Vagina (tissue), 2 donors: ENCODE measurements around the gene CDKN1A. TPM values are rescaled to one million over a fixed set of nuclear protein-coding genes. Genes with fewer than 3 reads are reported as not detected.

Experiments used
- DNase-seq, 2 donors: peaks; one replicate each; pipeline ENCODE4 v3.0.0-alpha.2; 2017; ENCODE audit errors: extremely low spot score in 2 of 2
- H3K27ac ChIP-seq: fragments of 200-600 bp; sonication (generic); one replicate; pipeline ENCODE4 v1.5.1; 2019
- H3K27me3 ChIP-seq: fragments of 200-600 bp; sonication (generic); one replicate; pipeline ENCODE4 v1.5.1; 2019
- H3K36me3 ChIP-seq, 2 donors: fragments of 200-600 bp; sonication (generic); one replicate each; pipeline ENCODE4 v1.5.1; 2017 to 2019
- H3K4me1 ChIP-seq: fragments of 200-600 bp; sonication (generic); one replicate; pipeline ENCODE4 v1.5.1; 2019
- H3K4me3 ChIP-seq, 2 donors: fragments of 200-600 bp; sonication (generic); 1 replicate in 1 of 2; 2 replicates in 1 of 2; pipeline ENCODE4 v1.5.1; 2016 to 2019
- H3K9me3 ChIP-seq: fragments of 200-600 bp; sonication (generic); one replicate; pipeline ENCODE4 v1.5.1; 2019
- POLR2A ChIP-seq, 2 donors: fragments of 450-650 bp; IDR thresholded peaks; one replicate each; pipeline ENCODE4 v1.6.1; 2017; ENCODE audit warnings: antibody characterized with exemption in 2 of 2, mild to moderate bottlenecking in 2 of 2, moderate library complexity in 2 of 2
- POLR2AphosphoS5 ChIP-seq, 2 donors: sonication (generic); formaldehyde crosslinking; IDR thresholded peaks; one replicate each; pipeline ENCODE4 v1.9.0; 2017; ENCODE audit warnings: antibody characterized with exemption in 2 of 2, mild to moderate bottlenecking in 2 of 2, low read depth in 1 of 2; ENCODE audit not compliant: insufficient read depth in 1 of 2
- intact Hi-C: fragments of 100-400 bp; cut with DNase I; formaldehyde crosslinking; loops from one replicate; pipeline ENCODE4 v1.15.1; 2023
- total RNA-seq: library from RNA; depleted of rRNA; stranded (reverse); fragments of >200 nt; gene quantifications from one replicate; pipeline ENCODE4 v1.2.3, GENCODE V29; 2016
- TF ChIP-seq, protein P1 (sequence below), 3 experiments: fragments of 450-650 bp in 2 of 3; fragments of 200-600 bp in 1 of 3; sonication (generic) in 1 of 3; IDR thresholded peaks; one replicate each; pipeline ENCODE4 v1.5.1; 2017 to 2019; ENCODE audit warnings: antibody characterized with exemption in 3 of 3, mild to moderate bottlenecking in 2 of 3, moderate library complexity in 2 of 3

The CDKN1A gene
- total RNA-seq, 1 donor from 2014 or later, result 169 TPM

DNA sequence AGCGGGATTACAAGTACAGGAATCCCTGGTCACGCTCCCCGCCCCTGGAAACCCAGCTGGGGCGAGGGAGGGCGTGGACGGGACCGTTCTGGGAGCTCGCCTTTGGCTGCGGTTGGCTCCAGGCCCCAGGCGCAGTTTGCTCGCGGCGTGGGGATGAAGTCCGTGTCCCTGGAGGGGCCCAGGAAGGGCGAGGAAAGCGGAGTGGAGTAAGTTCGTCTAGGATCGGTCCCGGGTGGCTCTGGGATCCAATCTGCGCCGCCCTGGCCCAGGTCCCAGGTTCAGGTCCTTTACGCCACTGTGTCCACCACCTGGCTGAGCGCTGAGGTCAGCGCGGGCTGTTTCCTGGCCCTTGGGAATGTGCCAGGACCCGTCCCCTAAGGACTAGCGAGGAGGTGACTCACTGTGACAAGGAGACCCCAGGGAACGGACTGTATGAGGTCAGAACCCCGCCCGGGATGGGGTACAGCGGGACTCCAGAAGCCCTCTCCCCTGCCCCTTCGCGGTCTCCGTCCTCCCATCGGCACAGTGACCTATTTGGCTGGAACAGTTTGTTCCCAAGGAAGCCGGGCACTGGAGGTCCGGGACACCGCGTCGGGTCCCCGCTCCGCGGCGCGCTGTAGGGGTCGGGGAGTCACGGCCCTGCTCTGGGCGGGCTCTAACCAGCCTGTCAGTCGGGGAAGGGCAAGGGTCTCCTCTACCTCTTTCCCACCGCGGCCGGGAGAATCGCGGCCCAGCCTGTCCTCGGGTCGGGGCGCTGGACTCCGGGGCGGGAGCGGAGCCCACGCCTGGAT is 724 bp downstream of the CDKN1A start:
- H3K27me3 ChIP-seq, result no peaks in the 10 kb centered on the region
- H3K36me3 ChIP-seq, result peaks cover 4 to 10% of the 10 kb centered on the region in 2 donors
- H3K9me3 ChIP-seq, result no peaks in the 10 kb centered on the region
- peak overlapping the region; percentile 99 for H3K27ac ChIP-seq
- TF ChIP-seq POLR2AphosphoS5 (IDR thresholded peaks at IDR 0.05; ENCODE audit: insufficient read depth in 1 of 2, low read depth in 1 of 2) (peak in 1 of 2 donors; percentile 87), POLR2A (IDR thresholded peaks at IDR 0.05) (no peak)
- peaks cover 65% of the 10 kb centered on the region for H3K4me1 ChIP-seq
- peak in 1 of 2 donors; percentile 93 for DNase-seq
- intact Hi-C loops, result loop anchor here (5.0 kb wide), 1 partner anchor 52 kb away; no protein-coding TSS in a partner anchor
- H3K4me3 ChIP-seq, result peak overlapping the region; percentile 78 to 83

DNA sequence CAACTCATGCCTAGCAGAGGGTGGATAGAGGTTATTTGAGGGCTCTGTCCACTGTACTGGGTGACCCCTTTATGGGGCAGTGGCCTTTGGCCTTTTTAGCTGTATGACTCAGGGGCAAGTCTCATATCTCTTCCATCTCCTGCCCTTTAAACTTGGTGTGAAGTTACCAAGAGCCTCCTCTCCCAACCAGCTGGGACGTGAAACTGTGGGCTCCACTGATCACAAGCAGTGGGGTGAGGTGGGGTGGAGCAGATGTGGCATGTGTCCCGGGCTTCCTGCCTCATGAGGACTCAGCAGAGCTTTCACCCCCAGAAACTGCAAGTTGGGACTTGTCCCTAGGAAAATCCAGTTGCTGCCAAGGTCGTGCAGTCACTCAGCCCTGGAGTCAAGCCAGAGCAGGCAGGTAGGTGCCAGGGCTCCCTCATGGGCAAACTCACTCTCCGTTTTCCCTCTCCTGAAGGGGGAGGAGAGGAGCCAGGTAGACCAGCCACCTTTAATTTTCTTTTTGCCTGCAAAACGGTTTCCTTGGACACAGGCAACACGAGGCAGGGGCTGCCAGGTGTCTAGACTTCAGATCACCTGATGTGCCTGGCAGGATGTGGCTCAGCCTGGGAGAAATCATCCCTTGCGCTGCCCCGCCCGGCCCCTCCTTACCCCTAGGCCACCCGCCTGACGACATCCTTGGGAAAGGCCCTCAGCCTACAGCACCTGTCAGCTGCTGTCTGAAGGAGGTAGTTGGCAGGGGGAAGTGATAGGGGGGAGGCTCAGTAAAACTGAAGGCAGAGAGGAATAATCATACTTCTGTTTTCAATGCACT is 4.0 kb downstream of the CDKN1A start:
- TF ChIP-seq POLR2AphosphoS5 (IDR thresholded peaks at IDR 0.05; ENCODE audit: insufficient read depth in 1 of 2, low read depth in 1 of 2) (peak in 1 of 2 donors; percentile 74), POLR2A (IDR thresholded peaks at IDR 0.05) (no peak)
- TF ChIP-seq, protein P1, sequence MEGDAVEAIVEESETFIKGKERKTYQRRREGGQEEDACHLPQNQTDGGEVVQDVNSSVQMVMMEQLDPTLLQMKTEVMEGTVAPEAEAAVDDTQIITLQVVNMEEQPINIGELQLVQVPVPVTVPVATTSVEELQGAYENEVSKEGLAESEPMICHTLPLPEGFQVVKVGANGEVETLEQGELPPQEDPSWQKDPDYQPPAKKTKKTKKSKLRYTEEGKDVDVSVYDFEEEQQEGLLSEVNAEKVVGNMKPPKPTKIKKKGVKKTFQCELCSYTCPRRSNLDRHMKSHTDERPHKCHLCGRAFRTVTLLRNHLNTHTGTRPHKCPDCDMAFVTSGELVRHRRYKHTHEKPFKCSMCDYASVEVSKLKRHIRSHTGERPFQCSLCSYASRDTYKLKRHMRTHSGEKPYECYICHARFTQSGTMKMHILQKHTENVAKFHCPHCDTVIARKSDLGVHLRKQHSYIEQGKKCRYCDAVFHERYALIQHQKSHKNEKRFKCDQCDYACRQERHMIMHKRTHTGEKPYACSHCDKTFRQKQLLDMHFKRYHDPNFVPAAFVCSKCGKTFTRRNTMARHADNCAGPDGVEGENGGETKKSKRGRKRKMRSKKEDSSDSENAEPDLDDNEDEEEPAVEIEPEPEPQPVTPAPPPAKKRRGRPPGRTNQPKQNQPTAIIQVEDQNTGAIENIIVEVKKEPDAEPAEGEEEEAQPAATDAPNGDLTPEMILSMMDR (IDR thresholded peaks at IDR 0.05), result no peak
- Histone ChIP-seq H3K36me3 (peaks cover 7 to 42% of the 10 kb centered on the region in 2 donors), H3K27ac (peak overlapping the region; percentile 99), H3K9me3 (no peaks in the 10 kb centered on the region), H3K4me1 (peaks cover 48% of the 10 kb centered on the region), H3K4me3 (no peak overlapping the region), H3K27me3 (no peaks in the 10 kb centered on the region)
- DNase-seq, result peak in 1 of 2 donors; percentile 95
- intact Hi-C loops, result loop anchor here (5.0 kb wide), 1 partner anchor 55 kb away; no protein-coding TSS in a partner anchor

GRCh38 chr6:36683145-36683655 is 4.7 kb downstream of the CDKN1A start:
- Histone ChIP-seq H3K36me3 (peaks cover 7 to 44% of the 10 kb centered on the region in 2 donors), H3K9me3 (no peaks in the 10 kb centered on the region), H3K27me3 (no peaks in the 10 kb centered on the region), H3K27ac (peak overlapping the region; percentile 99), H3K4me1 (peaks cover 41% of the 10 kb centered on the region), H3K4me3 (no peak overlapping the region)
- no peak for DNase-seq
- TF ChIP-seq POLR2AphosphoS5 (IDR thresholded peaks at IDR 0.05; ENCODE audit: insufficient read depth in 1 of 2, low read depth in 1 of 2), result no peak
- TF ChIP-seq, protein P1 (IDR thresholded peaks at IDR 0.05), result no peak
- no peak for TF ChIP-seq POLR2A (IDR thresholded peaks at IDR 0.05)
- intact Hi-C loops, result loop anchor here (5.0 kb wide), 1 partner anchor 54 kb away; no protein-coding TSS in a partner anchor

- Histone ChIP-seq H3K36me3 (peaks cover 7 to 44% of the 10 kb centered on the region in 2 donors), H3K27ac (peak overlapping the region; percentile 99), H3K4me1 (peaks cover 40% of the 10 kb centered on the region), H3K27me3 (no peaks in the 10 kb centered on the region), H3K4me3 (no peak overlapping the region), H3K9me3 (no peaks in the 10 kb centered on the region)
- TF ChIP-seq POLR2A (IDR thresholded peaks at IDR 0.05) (no peak), POLR2AphosphoS5 (IDR thresholded peaks at IDR 0.05; ENCODE audit: insufficient read depth in 1 of 2, low read depth in 1 of 2) (peak in 1 of 2 donors; percentile 51)
- TF ChIP-seq, protein P1 (IDR thresholded peaks at IDR 0.05), result no peak
- no peak for DNase-seq
- intact Hi-C loops, result loop anchor here (5.0 kb wide), 1 partner anchor 53 kb away; no protein-coding TSS in a partner anchor
Measured at GRCh38 chr6:36683656-36684446, 5.3 kb downstream of the CDKN1A start.
